ENCODE data around the gene ARMC3. TPM values are rescaled to one million over a fixed set of nuclear protein-coding genes. Genes with fewer than 3 reads are reported as not detected.
A peak's percentile ranks its signal among the peaks of the same experiment; 100 is the strongest.
"Not testable (repeated sequence)": the region's sequence is repeated elsewhere in the genome, so short reads cannot be mapped to it uniquely, and the experiment has no call there.

Gene ARMC3
- total and polyA plus RNA-seq, 11 donors, result not detected

DNA sequence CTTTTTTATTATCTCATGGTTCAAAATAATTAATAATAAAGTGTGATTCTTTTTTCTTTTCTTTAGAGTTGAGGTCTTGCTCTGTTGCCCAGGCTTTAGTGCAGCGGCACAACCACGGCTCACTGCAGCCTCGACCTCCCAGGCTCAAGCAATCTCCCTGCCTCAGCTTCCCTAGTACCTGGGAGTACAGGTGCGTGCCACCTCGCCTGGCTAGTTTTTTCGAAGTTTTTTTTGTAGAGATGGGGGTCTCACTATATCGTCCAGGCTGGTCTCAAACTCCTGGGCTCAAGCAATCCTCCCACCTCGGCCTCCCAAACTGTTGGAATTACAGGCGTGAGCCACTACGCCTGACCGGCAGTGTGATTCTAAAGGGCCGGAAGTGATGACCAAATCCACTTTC, 139.5 kb downstream of the ARMC3 start:
- intact Hi-C loops (cut with DNase I), result loop anchor here in 6 of 10 donors (5.0 to 10.0 kb wide), 9 partner anchors 75 to 1073 kb away; partner anchors contain the start of genes BMI1 (in 1 of the 6) and DNAJC1 (in 1 of the 6)
- Histone ChIP-seq H3K9me3 (no peaks in the 10 kb centered on the region), H3K36me3 (no peaks in the 10 kb centered on the region), H3K4me3 (no peak overlapping the region), H3K4me1 (peaks cover 0 to 20% (median 10%) of the 10 kb centered on the region in 12 donors), H3K27ac (no peak overlapping the region), H3K27me3 (no peaks in the 10 kb centered on the region)
- TF ChIP-seq POLR2A (IDR thresholded peaks at IDR 0.05), result no peak
- TF ChIP-seq, protein P1, sequence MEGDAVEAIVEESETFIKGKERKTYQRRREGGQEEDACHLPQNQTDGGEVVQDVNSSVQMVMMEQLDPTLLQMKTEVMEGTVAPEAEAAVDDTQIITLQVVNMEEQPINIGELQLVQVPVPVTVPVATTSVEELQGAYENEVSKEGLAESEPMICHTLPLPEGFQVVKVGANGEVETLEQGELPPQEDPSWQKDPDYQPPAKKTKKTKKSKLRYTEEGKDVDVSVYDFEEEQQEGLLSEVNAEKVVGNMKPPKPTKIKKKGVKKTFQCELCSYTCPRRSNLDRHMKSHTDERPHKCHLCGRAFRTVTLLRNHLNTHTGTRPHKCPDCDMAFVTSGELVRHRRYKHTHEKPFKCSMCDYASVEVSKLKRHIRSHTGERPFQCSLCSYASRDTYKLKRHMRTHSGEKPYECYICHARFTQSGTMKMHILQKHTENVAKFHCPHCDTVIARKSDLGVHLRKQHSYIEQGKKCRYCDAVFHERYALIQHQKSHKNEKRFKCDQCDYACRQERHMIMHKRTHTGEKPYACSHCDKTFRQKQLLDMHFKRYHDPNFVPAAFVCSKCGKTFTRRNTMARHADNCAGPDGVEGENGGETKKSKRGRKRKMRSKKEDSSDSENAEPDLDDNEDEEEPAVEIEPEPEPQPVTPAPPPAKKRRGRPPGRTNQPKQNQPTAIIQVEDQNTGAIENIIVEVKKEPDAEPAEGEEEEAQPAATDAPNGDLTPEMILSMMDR (IDR thresholded peaks at IDR 0.05), result no peak
- no peak for ATAC-seq
- WGBS, 4 donors, result 90 to 93% (median 92%) methylated on average over 12 of the region's 12 CpGs
- no peak for DNase-seq

DNA sequence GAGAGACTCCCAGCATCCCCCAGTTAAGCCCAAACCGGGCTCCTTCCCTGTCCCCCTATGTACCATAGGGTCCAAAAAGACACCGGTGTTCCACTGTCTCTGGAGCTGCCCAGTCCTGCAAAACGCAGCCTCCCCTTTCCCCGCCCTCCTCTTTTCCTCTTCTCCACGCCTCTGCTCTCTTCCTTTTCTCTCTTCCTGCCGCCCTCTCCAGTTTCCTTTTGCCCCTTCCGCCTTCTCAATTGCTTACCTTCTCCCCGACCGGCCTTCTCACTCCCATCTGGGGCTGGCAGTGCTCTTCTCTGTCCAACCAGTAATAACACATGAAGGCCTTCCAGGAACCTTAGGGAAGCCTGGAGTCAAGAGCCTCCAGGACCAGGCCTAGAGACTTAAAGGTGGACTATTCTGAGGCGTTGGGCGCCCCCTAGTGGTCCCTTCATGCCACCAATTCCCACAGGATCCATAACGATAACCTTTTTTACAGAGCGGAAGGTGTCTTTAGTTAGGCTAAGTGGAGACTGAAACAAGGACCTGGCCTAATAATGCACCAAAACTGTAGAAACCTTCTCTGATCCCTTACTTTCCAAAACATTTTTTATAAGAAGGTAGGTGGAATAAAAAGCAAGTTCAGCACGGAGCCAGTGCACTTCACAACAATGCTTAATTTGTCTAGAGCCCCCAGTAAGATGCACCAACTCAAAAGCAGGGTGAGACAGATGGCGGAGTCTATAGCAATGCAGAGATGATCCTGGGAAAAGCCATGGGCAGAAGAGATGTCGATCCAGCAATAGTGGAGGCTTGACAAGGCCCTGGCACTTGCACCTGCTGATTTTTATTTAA, 140.3 kb downstream of the ARMC3 start:
- H3K4me3 ChIP-seq, result no peak overlapping the region
- intact Hi-C loops (cut with DNase I), result loop anchor here in 7 of 10 donors (2.0 to 10.0 kb wide), 10 partner anchors 76 to 1073 kb away; partner anchors contain the start of genes BMI1 (in 1 of the 7) and DNAJC1 (in 1 of the 7)
- no peak overlapping the region for H3K27ac ChIP-seq
- H3K4me1 ChIP-seq, result peaks cover 0 to 23% (median 10%) of the 10 kb centered on the region in 12 donors
- peak; percentile 59 to 83 (median 66) for DNase-seq
- ATAC-seq, result peak; percentile 25 to 73 (median 68)
- H3K27me3 ChIP-seq, result no peaks in the 10 kb centered on the region
- 53 to 63% (median 57%) methylated on average over 16 of the region's 16 CpGs for WGBS, 4 donors
- no peaks in the 10 kb centered on the region for H3K9me3 ChIP-seq
- no peaks in the 10 kb centered on the region for H3K36me3 ChIP-seq
- TF ChIP-seq POLR2A (IDR thresholded peaks at IDR 0.05), result no peak
- TF ChIP-seq, protein P1 (IDR thresholded peaks at IDR 0.05), result peak; percentile 70 to 90 (median 82)

DNA sequence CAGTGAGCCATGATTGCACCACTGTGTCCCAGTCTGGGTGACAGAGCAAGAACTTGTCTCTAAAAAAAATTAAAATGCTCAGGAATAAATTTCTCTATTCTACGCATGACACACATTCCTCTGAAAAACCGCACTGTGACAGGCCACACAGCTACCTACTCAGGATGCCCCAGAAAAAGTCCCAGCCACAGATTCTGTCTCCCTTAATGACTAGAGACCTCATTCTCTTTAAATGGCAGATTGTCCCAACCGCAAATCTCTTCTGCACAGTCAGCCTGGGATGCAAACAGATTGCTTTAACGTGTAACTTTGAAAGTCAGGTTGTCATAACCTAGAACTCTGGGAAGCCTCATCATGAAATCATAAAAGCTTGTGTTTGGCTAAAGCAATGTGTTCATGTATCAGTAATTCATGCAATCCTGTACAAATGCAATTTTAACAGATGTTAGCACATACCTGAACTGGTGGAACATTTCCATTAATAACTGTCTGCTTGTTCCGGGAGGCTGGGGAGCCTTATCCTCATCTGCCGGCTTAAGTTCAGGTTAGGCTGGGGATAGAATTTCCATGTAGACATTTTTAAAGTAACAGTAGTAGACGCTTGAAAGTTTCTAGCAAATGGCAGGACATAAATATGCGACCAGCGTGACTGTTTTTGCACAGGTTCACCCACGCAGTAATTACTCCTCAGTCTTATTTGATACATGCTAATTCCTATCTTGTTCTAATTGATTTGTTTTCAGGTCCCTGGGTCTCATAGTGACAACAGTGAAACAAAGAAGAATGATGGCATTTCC, 141.4 kb downstream of the ARMC3 start:
- Histone ChIP-seq H3K36me3 (no peaks in the 10 kb centered on the region), H3K27me3 (no peaks in the 10 kb centered on the region), H3K4me1 (peaks cover 0 to 23% (median 10%) of the 10 kb centered on the region in 12 donors), H3K27ac (no peak overlapping the region), H3K9me3 (no peaks in the 10 kb centered on the region), H3K4me3 (no peak overlapping the region)
- DNase-seq (no peak), ATAC-seq (no peak)
- WGBS, 4 donors, result 76 to 86% (median 82%) methylated on average over 10 of the region's 10 CpGs
- intact Hi-C loops (cut with DNase I), result loop anchor here in 7 of 10 donors (2.0 to 10.0 kb wide), 10 partner anchors 77 to 1074 kb away; partner anchors contain the start of genes BMI1 (in 1 of the 7) and DNAJC1 (in 1 of the 7)
- TF ChIP-seq POLR2A (IDR thresholded peaks at IDR 0.05), result no peak
- TF ChIP-seq, protein P1 (IDR thresholded peaks at IDR 0.05), result no peak

DNA sequence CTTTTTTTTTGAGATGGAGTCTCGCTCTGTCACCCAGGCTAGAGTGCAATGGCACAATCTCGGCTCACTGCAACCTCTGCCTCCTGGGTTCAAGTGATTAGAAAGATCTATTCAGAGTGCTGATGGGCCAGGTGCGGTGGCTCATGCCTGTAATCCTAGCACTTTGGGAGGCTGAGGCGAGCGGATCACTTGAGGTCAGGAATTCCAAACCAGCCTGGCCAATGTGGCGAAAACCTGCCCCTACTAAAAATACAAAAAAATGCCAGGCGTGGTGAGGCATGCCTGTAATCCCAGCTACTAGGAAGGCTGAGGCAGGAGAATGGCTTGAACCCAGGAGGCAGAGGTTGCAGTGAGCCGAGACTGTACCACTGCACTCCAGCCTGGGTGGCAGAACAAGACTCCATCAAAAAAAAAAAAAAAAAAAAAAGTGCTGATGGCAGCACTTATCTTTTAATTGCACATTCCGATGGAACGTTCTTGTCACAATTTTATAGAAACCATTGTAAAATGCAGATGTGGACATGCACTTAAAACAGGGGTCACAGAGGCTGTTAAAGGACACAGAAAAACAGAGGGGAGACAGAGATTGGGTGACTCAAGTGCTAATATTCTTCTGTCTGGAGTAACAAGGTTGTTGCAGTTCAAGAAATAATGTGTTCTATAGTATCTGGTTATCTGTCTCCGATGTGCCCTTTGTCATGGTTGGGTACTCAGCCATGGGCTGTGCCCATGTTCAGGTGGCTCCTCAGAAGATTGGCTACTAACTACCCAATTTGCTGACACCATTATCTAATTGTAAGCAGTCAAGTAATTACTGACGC, 142.4 kb downstream of the ARMC3 start:
- ATAC-seq; DNase-seq; H3K27ac ChIP-seq; intact Hi-C loops (cut with DNase I); H3K4me3 ChIP-seq; H3K27me3 ChIP-seq; H3K9me3 ChIP-seq; H3K36me3 ChIP-seq: not testable (repeated sequence)
- H3K4me1 ChIP-seq, result peaks cover 0 to 16% (median 6%) of the 10 kb centered on the region in 12 donors
- 86 to 90% (median 89%) methylated on average over 8 to 12 of the region's 12 CpGs for WGBS, 4 donors

Data from heart left ventricle (tissue), 16 donors.